Spleen (tissue), 11 donors: Measurements from ENCODE around the gene PFKP. TPM values are rescaled to one million over a fixed set of nuclear protein-coding genes. Genes with fewer than 3 reads are reported as not detected.

ENCODE experiments used
- DNase-seq: peaks from one replicate; pipeline ENCODE4 v3.0.0-alpha.2; 2020
- H3K27ac ChIP-seq, 8 donors: fragments of 200-600 bp; sonication (generic) in 7 of 8; 1 replicate in 4 of 8; 2 replicates in 4 of 8; pipeline versions ENCODE4 v1.5.0 to v1.8.0; 2016 to 2021; ENCODE audit warnings: inconsistent platforms in 4 of 8, mild to moderate bottlenecking in 4 of 8, moderate library complexity in 1 of 8
- H3K27me3 ChIP-seq, 7 donors: fragments of 200-600 bp; sonication (generic) in 6 of 7; replicated peaks in 1 of 7; 1 replicate in 4 of 7; 2 replicates in 3 of 7; pipeline versions ENCODE4 v1.5.0 to v1.8.0; 2016 to 2021; ENCODE audit warnings: inconsistent platforms in 3 of 7, mild to moderate bottlenecking in 1 of 7
- H3K36me3 ChIP-seq, 6 donors: fragments of 200-600 bp; sonication (generic) in 5 of 6; 1 replicate in 4 of 6; 2 replicates in 2 of 6; pipeline versions ENCODE4 v1.5.0 to v1.8.0; 2016 to 2021; ENCODE audit warnings: inconsistent platforms in 2 of 6
- H3K4me1 ChIP-seq, 6 donors: fragments of 200-600 bp; sonication (generic) in 5 of 6; 1 replicate in 3 of 6; 2 replicates in 3 of 6; pipeline versions ENCODE4 v1.5.0 to v1.8.0; 2016 to 2021; ENCODE audit warnings: inconsistent platforms in 3 of 6
- H3K4me3 ChIP-seq, 8 donors: fragments of 200-600 bp; sonication (generic) in 7 of 8; 1 replicate in 4 of 8; 2 replicates in 4 of 8; pipeline versions ENCODE4 v1.5.0 to v1.8.0; 2016 to 2021; ENCODE audit warnings: inconsistent platforms in 4 of 8, mild to moderate bottlenecking in 4 of 8, moderate library complexity in 2 of 8
- H3K9me3 ChIP-seq, 8 donors: fragments of 200-600 bp; sonication (generic) in 7 of 8; 1 replicate in 4 of 8; 2 replicates in 4 of 8; pipeline versions ENCODE4 v1.5.0 to v1.8.0; 2016 to 2021; ENCODE audit warnings: inconsistent platforms in 4 of 8
- CTCF ChIP-seq, 11 experiments: fragments of 200-600 bp in 7 of 11; fragments of 450-650 bp in 4 of 11; sonication (generic) in 4 of 11; IDR thresholded peaks in 8 of 11; conservative IDR thresholded peaks in 3 of 11; 1 replicate in 7 of 11; 2 replicates in 4 of 11; pipeline versions ENCODE4 v1.4.0 to v1.8.0; 2016 to 2021; ENCODE audit warnings: antibody characterized with exemption in 11 of 11, inconsistent platforms in 4 of 11, mild to moderate bottlenecking in 1 of 11
- POLR2A ChIP-seq, 3 donors: fragments of 450-650 bp; IDR thresholded peaks; one replicate each; pipeline ENCODE4 v1.5.1; 2017; ENCODE audit warnings: antibody characterized with exemption in 3 of 3, mild to moderate bottlenecking in 1 of 3
- POLR2AphosphoS5 ChIP-seq, 3 donors: sonication (generic); formaldehyde crosslinking; IDR thresholded peaks; one replicate each; pipeline ENCODE4 v1.5.1; 2017; ENCODE audit warnings: antibody characterized with exemption in 3 of 3
- WGBS, 5 donors: extraction: QIAGEN DNeasy Blood & Tissue Kit in 3 of 5; methylation state at CpG; one replicate each; pipeline versions ENCODE4 v1.1.5 to v1.1.7; 2013 to 2018; 5-methylcytosine and 5-hydroxymethylcytosine counted together
- intact Hi-C: fragments of 100-400 bp; cut with DNase I; formaldehyde crosslinking; loops from one replicate; pipeline ENCODE4 v1.15.0; 2023; ENCODE audit warnings: low total_unique reads
- polyA plus RNA-seq, 3 donors: library from polyadenylated mRNA; stranded (reverse); fragments of 200-250 nt; gene quantifications; one replicate each; pipeline ENCODE4 v1.2.1, GENCODE V29; 2013
- total RNA-seq, 7 donors: library from RNA; depleted of rRNA in 3 of 7; stranded (reverse); fragments of >200 nt in 3 of 7; fragmentation: NEBNext Ultra II Directional in 4 of 7; extraction: Animal tissue kit (Norgen Biotek cat#: 25700) in 4 of 7; gene quantifications; one replicate each; pipeline versions ENCODE4 v1.1.0 to v1.2.1, GENCODE V29; 2016 to 2021
- donor health status: healthy with polysubstance abuse.
- donor health status: DM: no; HTN: no; CAD: no; lungs with moderate emphysema.
- donor health status: DM: no; HTN: no; CAD: no.
- donor health status: Bipolar disorder and iron deficiency.
- donor health status: healthy.
- donor health status: DM: no; HTN: no; CAD: no.
- donor health status: DM: yes; HTN: yes; CAD: no.

Gene PFKP
- total and polyA plus RNA-seq, 10 donors: 19.0 to 60.9 (median 28.6) TPM

- no peaks in the 10 kb centered on the region for H3K36me3 ChIP-seq
- no peak overlapping the region for H3K4me3 ChIP-seq
- peaks cover 0 to 7% (median 0%) of the 10 kb centered on the region in 8 donors for H3K9me3 ChIP-seq
- no peak for DNase-seq
- TF ChIP-seq CTCF (IDR thresholded peaks at IDR 0.05 in 8 of 11, conservative IDR thresholded peaks at IDR 0.05 in 3 of 11): no peak
- TF ChIP-seq POLR2AphosphoS5 (IDR thresholded peaks at IDR 0.05): no peak
- no peak for TF ChIP-seq POLR2A (IDR thresholded peaks at IDR 0.05)
- intact Hi-C loops: no loop called here
- H3K4me1 ChIP-seq: no peaks in the 10 kb centered on the region
- H3K27me3 ChIP-seq: peaks cover 0 to 37% (median 9%) of the 10 kb centered on the region in 7 donors
- H3K27ac ChIP-seq: no peak overlapping the region
- 62 to 75% (median 70%) methylated on average over 5 of the region's 5 CpGs for WGBS, 5 donors
These were observed 15.7 kb upstream of the PFKP start for GRCh38 chr10:3051692-3052091.

- Histone ChIP-seq H3K4me3 (no peak overlapping the region), H3K36me3 (no peaks in the 10 kb centered on the region), H3K9me3 (peaks cover 0 to 7% (median 0%) of the 10 kb centered on the region in 8 donors), H3K27me3 (peaks cover 0 to 23% (median 6%) of the 10 kb centered on the region in 7 donors), H3K27ac (no peak overlapping the region), H3K4me1 (no peaks in the 10 kb centered on the region)
- intact Hi-C loops: no loop called here
- 57 to 80% (median 67%) methylated on average over 2 of the region's 2 CpGs for WGBS, 5 donors
- TF ChIP-seq POLR2AphosphoS5 (IDR thresholded peaks at IDR 0.05) (no peak), CTCF (IDR thresholded peaks at IDR 0.05 in 8 of 11, conservative IDR thresholded peaks at IDR 0.05 in 3 of 11) (no peak), POLR2A (IDR thresholded peaks at IDR 0.05) (no peak)
- no peak for DNase-seq
These were observed 14.2 kb upstream of the PFKP start for GRCh38 chr10:3053155-3053554.

- TF ChIP-seq POLR2AphosphoS5 (IDR thresholded peaks at IDR 0.05) (no peak), CTCF (IDR thresholded peaks at IDR 0.05 in 8 of 11, conservative IDR thresholded peaks at IDR 0.05 in 3 of 11) (no peak), POLR2A (IDR thresholded peaks at IDR 0.05) (no peak)
- Histone ChIP-seq H3K9me3 (peaks cover 0 to 7% (median 0%) of the 10 kb centered on the region in 8 donors), H3K36me3 (no peaks in the 10 kb centered on the region), H3K4me1 (no peaks in the 10 kb centered on the region), H3K27ac (no peak overlapping the region), H3K27me3 (peaks cover 0 to 14% (median 6%) of the 10 kb centered on the region in 7 donors), H3K4me3 (no peak overlapping the region)
- intact Hi-C loops: no loop called here
- 51 to 66% (median 63%) methylated on average over 6 of the region's 6 CpGs for WGBS, 5 donors
- DNase-seq: no peak
These were observed 13.0 kb upstream of the PFKP start for GRCh38 chr10:3054183-3054850.

- Histone ChIP-seq H3K4me1 (no peaks in the 10 kb centered on the region), H3K27ac (no peak overlapping the region), H3K36me3 (no peaks in the 10 kb centered on the region), H3K4me3 (no peak overlapping the region), H3K9me3 (peaks cover 0 to 7% (median 0%) of the 10 kb centered on the region in 8 donors), H3K27me3 (peaks cover 0 to 14% (median 6%) of the 10 kb centered on the region in 7 donors)
- WGBS, 5 donors: 26 to 69% (median 48%) methylated on average over 1 of the region's 1 CpG
- DNase-seq: no peak
- intact Hi-C loops: no loop called here
- TF ChIP-seq POLR2A (IDR thresholded peaks at IDR 0.05): no peak
These were observed 12.5 kb upstream of the PFKP start for GRCh38 chr10:3054851-3055199.
